Lung microvascular endothelial cell (primary cell): ENCODE measurements around the gene PTMA. TPM values are rescaled to one million over a fixed set of nuclear protein-coding genes. Genes with fewer than 3 reads are reported as not detected.
"Not testable (repeated sequence)": the region's sequence is repeated elsewhere in the genome, so short reads cannot be mapped to it uniquely, and the experiment has no call there.

Experiments used
- DNase-seq, 2 donors: peaks; one replicate each; pipeline versions ENCODE4 v3.0.0 to v3.0.0-alpha.2; 2010; ENCODE audit warnings: low read depth in 2 of 2
- total RNA-seq: library from RNA; depleted of rRNA; stranded (reverse); fragments of >200 nt; gene quantifications from 2 replicates; pipeline ENCODE4 v1.2.1, GENCODE V29; 2014

Gene PTMA
- total RNA-seq, 1 donor from 2014 or later = 928 TPM

DNA sequence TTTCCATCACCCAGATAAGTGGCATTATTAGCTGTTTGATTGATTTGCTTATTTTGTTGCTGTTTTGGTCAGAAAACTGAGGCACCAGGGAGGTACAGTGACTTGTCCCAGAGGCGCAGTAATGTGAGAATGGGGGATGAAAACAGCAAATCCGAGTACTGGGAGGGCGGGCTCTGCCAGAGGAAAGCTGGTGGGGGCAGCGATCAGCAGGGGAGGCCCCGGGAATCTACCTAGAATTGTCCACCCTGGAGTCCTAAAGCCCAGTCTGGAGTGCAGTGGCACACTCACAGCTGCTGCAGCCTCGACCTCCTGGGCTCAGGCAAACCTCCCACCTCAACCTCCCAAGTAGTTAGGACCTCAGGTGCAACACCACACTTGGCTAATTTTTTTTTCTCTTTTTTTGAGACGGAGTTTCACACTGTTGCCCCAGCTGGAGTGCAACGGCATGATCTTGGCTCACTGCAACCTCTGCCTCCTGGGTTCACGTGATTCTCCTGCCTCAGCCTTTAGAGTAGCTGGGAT lies 17.0 kb upstream of the PTMA start:
- no peak for DNase-seq

DNA sequence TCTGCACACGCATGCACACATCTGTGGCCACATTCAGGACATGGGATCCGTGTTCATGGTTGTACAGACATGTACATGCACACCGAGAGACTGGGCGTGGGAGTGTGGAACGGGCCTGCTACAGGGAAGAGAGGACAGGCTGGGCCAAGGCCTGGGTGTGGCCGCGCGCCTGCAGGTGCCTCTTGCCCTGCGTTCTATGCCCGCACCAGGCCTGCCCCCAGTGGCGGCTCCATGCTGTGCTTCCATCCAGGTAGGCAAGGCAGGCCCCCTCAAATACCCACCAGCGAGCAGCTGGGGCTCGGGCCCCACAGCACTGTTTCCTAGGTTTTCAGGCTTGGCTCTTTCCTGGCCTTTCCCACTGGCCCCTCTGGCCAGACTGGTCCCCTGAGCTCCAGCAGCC lies 15.5 kb upstream of the PTMA start:
- no peak for DNase-seq

DNA sequence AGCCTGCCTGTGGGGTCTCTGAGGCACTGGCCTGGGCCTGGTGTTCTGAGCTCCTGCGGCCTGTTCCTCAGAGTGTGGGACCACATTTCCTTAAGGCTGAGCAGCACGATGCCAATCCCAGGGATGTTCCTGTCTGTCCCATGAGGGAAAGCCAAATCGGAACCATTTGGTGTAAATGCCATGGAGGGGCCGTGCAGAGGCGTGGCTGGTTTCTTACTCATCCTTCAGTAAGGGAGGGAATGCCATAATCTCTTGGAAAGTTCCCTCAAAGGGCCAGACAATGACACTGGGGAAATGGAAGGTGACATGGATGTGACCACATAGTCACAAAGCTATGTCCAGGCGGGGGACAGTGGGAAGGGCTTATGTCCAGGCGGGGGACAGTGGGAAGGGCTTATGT lies 14.4 kb upstream of the PTMA start:
- DNase-seq = no peak

DNA sequence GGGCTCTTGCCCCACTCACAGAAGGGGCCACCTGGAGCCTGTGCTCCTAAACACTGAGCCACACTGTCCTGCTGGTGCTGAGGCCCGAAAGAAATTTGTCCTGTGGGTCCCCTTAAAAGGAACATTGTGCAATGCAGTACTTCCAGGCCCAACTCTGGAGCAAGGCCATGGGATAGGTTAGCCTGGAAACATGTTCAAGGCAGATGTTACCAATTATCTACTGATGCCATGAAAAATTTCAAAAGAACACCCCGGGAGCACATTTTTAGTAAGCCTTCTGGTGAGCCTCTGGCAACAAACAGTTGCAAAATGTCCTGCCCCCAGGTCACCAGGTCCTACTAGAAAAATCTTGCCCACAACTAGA lies 12.3 kb upstream of the PTMA start:
- no peak for DNase-seq

DNA sequence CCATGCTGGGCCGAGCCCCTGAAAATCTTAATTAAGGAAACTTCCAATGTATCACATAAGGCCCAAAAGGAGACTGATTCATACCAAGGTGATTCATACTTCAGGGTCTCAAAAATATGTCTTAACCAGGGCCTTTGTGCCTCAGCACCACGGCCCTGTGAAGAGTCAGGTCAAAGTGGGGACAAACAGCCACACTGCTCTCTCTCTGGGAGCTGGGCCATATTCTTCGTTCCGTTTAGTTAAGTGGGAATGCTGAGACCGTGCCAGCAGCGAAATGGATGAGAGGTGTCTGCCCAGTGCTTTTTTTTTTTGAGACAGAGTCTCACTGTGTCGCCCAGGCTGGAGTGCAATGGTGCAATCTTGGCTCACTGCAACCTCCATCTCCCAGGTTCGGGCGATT lies 9.3 kb upstream of the PTMA start:
- DNase-seq = no peak

DNA sequence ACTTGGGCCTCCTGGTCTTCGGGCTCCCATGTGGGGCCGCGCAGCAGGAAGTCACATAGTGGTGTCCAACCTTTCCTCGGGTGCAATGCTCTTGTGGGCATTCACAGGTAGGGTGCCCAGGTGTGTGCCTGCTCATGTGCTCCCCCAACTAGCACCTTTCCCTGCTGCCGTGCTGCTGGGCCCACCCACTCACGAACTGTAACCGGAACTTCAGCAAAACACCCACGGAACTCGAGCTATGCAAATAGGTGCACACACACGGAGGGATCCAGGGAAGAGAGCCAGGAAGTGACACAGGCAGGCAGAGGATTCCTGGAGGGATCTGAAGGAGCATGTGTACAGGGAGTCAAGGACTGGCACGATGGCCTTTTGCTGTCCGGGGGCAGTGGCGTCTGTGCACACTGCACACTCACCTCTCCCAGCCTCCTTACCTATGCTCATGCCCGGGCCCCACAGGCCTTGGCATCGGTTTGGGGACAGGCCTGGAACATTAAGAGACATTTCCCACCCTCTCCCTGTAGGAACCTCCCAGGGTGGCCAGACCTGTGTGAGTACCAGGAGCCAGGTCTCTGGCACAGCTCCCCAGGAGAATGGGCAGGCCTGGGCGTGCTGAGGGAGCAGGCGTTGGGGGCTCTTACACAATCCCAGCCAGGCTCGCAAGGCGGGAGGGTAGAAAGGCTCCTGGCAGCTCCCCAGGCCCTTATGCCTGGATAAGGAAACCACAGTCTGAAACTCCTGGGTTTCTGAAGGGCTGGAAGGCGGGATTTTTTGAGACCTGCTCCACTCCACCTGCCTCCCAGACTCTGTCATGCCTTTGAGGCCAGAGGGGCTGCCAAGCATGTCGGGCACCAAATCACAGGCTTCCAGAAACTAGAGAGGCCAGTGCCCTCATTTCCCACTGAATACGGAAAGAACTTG lies 6.6 kb upstream of the PTMA start:
- no peak for DNase-seq

DNA sequence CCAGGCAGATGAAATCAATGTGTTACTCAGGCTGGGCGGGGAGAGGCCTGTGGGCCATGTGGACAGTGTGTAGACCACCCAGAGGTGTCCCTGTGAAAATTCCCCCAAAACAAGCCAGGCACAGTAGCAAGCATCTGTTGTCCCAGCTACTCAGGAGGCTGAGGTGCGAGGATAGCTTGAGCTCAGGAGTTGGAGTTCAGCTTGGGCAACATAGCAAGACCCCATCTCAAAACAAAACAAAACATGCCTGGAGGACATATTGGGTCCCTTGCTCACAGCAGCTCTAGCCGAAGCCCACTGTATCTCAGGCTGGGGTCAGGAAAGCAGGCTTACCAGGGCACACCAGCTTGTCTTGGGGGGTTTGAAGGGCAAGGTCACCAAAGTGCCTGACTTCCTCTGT lies 4.3 kb upstream of the PTMA start:
- DNase-seq = no peak

DNA sequence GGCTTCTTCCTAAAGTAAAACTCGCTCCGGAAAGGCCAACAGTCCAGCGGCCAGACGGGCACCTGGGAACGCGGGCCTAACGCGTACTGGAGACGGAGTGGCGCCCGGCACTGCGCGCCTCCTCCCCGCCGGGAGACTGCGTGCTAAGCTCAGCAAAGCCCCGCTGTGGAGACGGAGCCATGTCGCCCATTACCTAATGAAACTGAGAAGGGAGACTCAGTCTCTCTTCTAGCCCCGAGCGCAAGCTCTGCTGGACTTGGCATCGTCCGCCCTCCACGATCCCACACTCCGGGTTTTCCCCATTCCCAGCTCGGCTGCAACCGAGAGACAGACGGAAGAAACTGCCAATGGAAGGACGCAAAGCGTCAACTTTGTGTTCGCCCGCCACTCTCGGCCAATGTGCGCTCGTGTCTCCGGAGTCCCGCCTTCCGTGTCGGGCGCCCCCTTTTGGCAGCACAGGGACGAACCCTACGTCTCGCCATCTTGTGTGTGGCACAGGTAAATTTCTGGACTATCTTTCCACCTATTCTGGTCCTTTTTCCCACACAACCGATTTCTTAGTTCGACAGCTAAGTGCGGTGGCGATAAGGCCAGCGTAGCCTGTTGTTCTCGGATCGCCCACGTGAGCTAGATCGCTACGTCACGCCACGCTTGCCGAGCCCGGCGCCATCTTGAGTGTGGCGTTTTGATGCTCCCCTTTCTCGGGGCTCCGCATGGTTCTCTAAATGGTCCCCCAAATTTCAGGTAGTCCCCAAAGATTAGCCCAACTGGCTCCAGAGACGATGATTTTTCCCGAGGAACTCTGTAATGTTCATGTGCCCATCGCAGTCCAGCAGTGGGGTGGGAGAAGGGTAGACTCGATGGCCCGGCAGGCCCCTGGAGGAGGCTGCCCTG lies 1.3 kb upstream of the PTMA start:
- DNase-seq = peak; percentile 99

DNA sequence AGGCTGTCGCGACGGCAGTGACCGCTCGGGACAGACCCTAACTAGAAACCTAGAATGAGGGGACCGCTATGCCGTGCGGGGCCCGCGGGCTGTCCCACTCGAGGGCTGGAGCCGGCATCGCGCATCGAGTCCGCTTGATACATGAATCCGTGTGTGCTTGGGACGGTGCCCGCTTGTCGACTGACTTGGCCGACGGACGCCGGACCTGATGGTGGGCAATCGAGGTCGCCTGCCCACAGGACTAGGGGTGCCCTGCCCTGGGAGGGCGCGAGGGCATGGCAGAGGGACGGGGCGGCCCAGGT lies 749 bp upstream of the PTMA start:
- peak; percentile 51 to 68 for DNase-seq

DNA sequence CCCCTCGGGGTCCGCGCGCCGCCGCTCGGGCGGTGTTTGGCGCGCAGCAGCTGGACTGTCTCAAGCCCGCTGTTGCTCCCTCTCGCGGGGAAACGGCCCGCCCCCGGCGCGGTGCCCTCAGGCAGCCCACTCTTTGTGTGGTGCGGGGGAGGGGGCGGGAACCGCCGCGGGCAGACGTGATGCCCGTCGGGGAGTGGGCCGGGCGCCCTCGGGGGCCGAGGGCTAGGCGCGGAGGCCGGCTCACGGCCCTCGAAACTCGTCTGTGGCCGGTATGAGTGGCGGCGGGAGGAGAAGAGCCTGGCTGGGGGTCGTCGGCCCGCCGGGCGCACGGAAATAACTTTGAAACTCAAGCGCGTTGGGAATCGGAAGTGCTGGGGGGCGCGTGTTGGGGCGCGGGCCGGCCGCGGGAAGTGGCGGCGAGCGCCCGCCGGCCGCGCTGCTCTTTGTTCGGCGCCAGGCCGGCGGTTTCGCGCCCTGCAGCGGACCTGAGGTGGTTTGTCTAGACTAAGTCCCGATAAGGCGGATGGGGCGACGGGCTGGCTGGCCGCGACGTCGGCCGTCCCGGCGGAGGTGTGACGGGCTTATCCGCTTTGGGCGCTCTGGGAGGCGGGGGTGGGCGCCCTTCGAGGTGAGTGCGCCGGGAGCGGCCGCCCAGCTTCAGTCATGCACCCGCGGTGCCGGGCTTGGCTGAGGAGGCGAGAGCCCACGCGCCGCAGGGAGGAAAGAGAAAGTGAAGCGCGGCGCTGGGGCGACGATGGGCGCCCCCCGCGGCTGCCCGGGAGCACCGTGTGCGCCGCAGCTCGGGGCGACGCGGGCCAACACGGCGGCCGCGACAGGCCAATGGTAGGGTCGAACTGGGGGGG lies 679 bp downstream of the PTMA start:
- DNase-seq = peak; percentile 53 to 60

DNA sequence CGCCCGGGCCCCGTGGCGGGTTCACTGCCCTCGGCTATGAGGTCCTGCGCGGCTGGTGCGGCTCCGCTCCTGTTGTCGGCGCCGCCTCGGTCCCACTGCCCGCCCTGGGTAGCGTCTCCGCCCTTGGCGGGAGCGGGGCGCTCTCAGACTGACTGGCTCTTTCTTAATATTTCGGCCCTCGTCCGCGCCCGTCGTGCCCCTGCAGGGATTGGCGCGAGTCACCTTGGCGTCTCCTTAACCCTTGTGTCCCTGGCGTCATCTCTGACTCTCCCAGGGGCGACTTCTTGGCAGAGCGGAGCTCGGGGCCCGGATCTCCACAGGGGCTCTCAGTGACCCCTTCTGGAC lies 1.3 kb downstream of the PTMA start:
- DNase-seq = no peak

DNA sequence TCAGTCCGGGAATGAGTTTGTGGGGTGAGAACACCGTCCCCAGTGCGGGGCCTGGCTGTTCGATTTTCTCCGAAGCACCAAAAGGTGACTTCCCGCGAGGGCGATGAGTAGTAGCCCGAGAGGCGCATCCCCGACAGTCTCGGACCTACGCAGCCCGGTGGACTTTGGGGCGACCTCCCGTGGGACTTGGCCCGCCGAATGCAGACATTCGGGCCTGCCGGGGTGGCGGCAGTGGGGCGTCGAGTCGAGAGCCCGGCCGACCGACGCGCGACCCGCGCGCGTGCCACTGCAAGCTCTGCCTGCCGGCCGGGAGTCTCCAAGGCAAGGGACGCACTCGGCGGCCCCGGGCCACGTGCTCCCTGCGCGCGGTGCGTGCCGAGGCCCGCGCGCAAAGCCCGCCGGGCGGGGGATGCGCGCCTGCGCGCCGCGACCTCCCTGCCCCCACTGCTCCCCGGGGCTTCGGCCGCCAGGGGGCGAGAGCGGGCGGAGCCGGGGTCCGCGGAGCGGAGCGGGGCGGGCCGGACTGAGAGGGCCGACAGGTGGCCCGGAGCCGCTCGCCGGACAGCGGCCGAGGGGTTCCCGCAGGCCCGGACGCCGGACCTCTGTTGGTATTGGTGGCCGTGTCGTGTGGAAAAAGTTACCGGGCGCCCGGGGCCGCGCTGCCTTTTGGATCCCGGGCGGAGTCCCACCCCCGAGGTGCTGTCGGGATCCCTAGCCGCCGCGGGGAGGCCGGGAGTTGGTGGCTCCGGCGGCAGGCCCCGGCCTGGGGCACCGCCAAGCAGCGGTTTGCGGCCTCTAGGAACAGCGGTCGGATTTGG lies 1.9 kb downstream of the PTMA start:
- DNase-seq = peak; percentile 88 to 90

DNA sequence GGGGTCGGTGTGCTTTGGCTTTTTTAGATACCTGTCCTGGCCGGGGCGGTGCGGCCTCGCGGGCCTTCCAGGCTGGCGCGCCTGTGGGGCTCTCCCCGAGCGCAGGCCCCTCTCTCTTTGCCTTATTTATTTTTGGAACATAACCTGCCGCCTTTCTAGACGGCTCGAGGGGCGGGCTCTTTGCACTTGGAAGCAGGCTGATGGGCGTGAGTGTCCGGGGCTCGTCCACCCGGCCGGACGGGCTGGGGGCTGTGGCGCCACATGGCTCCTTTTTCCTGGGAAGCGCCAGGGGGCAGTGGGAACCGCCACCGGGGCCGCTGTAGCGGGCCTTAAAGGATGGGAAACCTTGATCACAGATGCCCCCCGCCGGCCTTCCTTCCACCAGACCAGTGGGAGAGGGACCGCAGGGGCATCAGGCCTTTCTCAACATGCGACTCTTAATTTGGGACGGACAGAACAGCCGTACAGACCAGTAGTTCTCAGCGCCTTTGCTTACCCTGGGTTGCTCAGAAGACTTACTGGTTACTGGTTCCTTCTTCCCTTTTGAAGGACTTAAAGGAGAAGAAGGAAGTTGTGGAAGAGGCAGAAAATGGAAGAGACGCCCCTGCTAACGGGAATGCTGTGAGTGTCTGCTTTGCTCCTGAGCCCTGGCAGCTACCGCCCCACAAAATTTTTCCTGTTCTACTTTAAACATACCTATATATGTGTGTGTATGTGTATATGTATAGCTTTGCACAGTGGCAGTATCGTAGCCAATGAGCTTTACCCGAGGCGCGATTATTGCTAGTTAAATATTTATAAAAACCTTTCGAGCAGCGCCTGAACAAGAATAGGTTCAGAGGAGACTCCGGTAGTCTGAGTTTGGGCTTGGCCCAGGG lies 2.7 kb downstream of the PTMA start:
- peak; percentile 39 to 56 for DNase-seq

DNA sequence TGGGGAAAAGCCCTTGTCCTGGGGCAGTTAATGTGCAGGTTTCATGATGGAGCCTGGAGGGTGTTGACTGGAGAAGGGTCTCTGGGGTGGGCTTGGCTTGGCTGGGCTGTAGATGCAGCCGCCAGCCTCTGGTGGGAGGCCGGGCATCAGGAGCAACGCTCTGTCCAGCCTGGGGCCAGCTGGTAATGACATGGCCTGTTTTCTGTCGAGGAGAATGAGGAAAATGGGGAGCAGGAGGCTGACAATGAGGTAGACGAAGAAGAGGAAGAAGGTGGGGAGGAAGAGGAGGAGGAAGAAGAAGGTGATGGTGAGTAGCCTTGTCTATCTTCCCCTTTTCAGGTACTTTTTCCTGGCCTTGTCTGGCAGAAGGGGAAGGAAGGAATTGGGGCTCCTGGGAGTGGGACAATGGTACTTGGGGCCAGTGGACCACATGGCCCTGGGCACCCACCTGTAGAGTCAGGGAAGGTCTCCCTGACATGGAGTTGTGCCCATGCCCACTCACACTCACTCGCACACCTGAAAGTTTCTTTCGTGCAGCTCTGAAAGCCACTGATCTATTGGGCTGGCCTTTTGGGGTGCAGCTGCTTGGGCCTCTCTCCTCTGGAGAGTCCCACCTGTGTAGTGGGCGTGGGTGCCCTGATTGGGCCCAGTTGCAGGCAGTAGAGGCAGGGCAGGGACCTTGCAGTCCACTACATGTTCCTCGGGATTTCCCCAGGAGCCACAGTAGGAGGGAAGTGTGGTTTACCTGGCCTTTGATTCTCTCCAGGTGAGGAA lies 3.5 kb downstream of the PTMA start:
- peak in 1 of 2 donors; percentile 16 for DNase-seq

DNA sequence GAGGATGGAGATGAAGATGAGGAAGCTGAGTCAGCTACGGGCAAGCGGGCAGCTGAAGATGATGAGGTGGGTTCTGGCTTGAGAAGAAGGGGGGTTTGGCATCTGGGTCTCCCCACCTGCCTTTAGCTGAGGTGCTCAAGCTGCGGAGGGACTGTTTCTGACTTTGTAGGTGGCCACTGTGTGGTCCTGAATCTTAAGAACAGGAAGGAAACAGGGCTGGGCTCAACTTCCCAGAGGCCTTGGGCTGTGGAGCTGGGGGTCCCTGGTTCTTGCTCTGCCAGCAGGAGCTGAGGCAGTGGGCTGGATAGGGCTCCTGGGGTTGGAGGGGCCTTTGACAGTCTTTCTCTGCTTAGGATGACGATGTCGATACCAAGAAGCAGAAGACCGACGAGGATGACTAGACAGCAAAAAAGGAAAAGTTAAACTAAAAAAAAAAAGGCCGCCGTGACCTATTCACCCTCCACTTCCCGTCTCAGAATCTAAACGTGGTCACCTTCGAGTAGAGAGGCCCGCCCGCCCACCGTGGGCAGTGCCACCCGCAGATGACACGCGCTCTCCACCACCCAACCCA lies 4.2 kb downstream of the PTMA start:
- DNase-seq = not testable (repeated sequence)

DNA sequence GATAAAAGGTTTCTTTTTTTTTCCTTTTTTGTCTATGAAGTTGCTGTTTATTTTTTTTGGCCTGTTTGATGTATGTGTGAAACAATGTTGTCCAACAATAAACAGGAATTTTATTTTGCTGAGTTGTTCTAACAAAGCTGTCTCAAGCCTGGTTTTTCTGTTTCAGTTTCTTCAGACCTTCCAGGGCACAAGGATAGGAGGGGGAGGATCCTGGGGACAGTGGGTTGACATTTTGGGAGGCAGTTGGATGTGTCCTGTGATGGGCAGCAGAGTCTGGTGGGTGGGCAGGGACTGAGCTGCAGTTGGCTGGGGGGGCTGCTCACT lies 5.0 kb downstream of the PTMA start:
- DNase-seq = not testable (repeated sequence)

DNA sequence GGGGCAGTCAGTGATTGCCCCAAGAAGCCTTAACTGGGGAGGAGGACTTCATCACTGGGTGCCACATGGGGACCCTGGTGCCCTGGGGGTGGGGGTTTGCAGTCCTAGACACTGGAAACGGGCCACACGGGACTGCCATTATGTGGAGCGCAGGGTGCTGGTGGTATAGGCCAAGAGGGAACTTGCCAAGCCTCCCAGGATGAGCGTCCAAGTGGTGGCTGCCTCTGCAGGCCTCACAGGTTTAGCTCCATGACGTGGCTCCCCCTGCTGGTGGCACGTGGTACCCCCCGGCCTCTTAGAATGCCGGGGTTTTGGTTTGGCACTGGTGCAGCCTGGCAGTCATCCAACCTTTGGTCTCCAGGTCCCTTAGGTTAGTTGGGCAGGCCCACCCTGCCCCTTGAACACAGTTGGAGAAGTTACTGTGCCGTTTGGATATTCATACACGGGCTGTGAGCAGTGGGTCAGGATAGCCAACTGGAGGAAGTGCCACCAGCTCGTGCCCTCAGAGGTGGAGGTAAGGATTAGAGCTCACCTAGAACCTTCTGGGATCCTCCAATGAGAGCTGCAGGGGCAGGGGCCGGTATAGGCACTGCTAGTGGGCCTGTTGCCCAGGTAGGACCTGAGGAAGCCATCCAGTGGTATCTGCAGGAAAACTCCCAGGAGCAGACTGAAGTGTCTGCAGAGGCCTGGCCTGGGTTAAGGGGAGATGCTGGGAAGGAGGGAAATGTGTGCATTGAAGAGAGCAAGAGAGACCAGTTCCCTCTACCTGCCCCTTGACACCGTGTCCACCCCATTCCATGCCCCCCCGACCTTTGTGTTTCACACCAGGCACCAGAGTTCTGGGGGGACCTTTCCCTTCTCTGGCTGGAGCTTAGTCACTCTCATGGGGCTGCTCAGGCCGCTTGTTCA lies 5.7 kb downstream of the PTMA start:
- DNase-seq = peak; percentile 86 to 89
